K562 (cell line): ENCODE data around the gene FUCA1. TPM values are rescaled to one million over a fixed set of nuclear protein-coding genes. Genes with fewer than 3 reads are reported as not detected.
A peak's percentile ranks its signal among the peaks of the same experiment; 100 is the strongest.

ENCODE experiments used
- ATF7 ChIP-seq: fragments of 450-650 bp; IDR thresholded peaks from 2 replicates; pipeline ENCODE4 v1.7.1; 2014; ENCODE audit warnings: mild to moderate bottlenecking, moderate library complexity
- BCOR ChIP-seq: fragments of 450-650 bp; IDR thresholded peaks from 2 replicates; pipeline ENCODE4 v1.6.1; 2016
- BHLHE40 ChIP-seq: IDR thresholded peaks from 2 replicates; pipeline ENCODE4 v1.6.1; 2011; ENCODE audit warnings: low read length, improper control_type of control experiment
- CC2D1A ChIP-seq: fragments of 450-650 bp; IDR thresholded peaks from 2 replicates; pipeline ENCODE4 v1.6.1; 2017; ENCODE audit warnings: mild to moderate bottlenecking
- KDM1A ChIP-seq, 2 experiments: fragments of 450-650 bp; IDR thresholded peaks; 2 replicates each; pipeline ENCODE4 v1.6.1; 2016; ENCODE audit warnings: mild to moderate bottlenecking in 2 of 2
- MAZ ChIP-seq, 2 experiments: fragments of 450-650 bp in 1 of 2; sonication (generic) in 1 of 2; formaldehyde crosslinking; IDR thresholded peaks in 1 of 2; conservative IDR thresholded peaks in 1 of 2; 2 replicates each; pipeline versions ENCODE4 v1.4.0 to v1.5.0; 2020; ENCODE audit warnings: mild to moderate bottlenecking in 1 of 2, missing genetic modification reagents in 1 of 2
- MEIS2 ChIP-seq: fragments of 450-650 bp; IDR thresholded peaks from 2 replicates; pipeline ENCODE4 v1.6.1; 2014; ENCODE audit warnings: mild to moderate bottlenecking; ENCODE audit not compliant: partially characterized antibody
- RBM25 ChIP-seq: fragments of 200-400 bp; formaldehyde crosslinking; IDR thresholded peaks from 2 replicates; pipeline ENCODE4 v1.6.1; 2018; ENCODE audit warnings: low read length, low read depth, moderate library complexity; ENCODE audit not compliant: severe bottlenecking
- RCOR1 ChIP-seq, 2 experiments: IDR thresholded peaks; 2 replicates each; pipeline ENCODE4 v1.6.1; 2012; ENCODE audit warnings: low read depth in 2 of 2, low read length in 2 of 2, borderline replicate concordance in 1 of 2, improper control_type of control experiment in 1 of 2
- SMARCA5 ChIP-seq: fragments of 450-650 bp; IDR thresholded peaks from 2 replicates; pipeline ENCODE4 v1.6.1; 2016
- polyA plus RNA-seq, 8 experiments: library from polyadenylated mRNA; depleted of rRNA in 4 of 8; stranded (reverse) in 5 of 8; unstranded in 3 of 8; fragments of >200 nt; fragmentation: Nextera tagmentation in 2 of 8; fragmentation: Illumina TruSeq in 1 of 8; extraction: Ambion mirVana in 2 of 8; extraction: Trizol in 1 of 8; gene quantifications; 2 replicates each; pipeline versions ENCODE4 v1.2.1 to v1.2.3, GENCODE V29; 2011 to 2014; ENCODE audit warnings: inconsistent platforms in 1 of 8, missing spikeins in 1 of 8
- total RNA-seq, 7 experiments: library from RNA; depleted of rRNA in 6 of 7; stranded (reverse); fragments of >200 nt in 6 of 7; fragmentation: Illumina TruSeq in 2 of 7; extraction: Trizol in 2 of 7; gene quantifications; 2 replicates each; pipeline versions ENCODE4 v1.2.1 to v1.2.3, GENCODE V29; 2011 to 2021; ENCODE audit warnings: low replicate concordance in 1 of 7
- TF ChIP-seq, protein P1 (sequence below), 2 experiments: IDR thresholded peaks; 2 replicates each; pipeline ENCODE4 v1.6.1; 2011; ENCODE audit warnings: borderline replicate concordance in 1 of 2, control low read depth in 1 of 2, low read depth in 1 of 2, low read length in 1 of 2, mild to moderate bottlenecking in 1 of 2, mixed read lengths in 1 of 2, moderate library complexity in 1 of 2; ENCODE audit not compliant: insufficient read depth in 1 of 2, insufficient read length in 1 of 2, poor library complexity in 1 of 2, severe bottlenecking in 1 of 2; ENCODE audit errors: extremely low read depth in 1 of 2
- TF ChIP-seq, protein P2 (sequence below), 3 experiments: IDR thresholded peaks in 2 of 3; conservative IDR thresholded peaks in 1 of 3; 2 replicates each; pipeline ENCODE4 v1.5.1; 2011 to 2012; ENCODE audit warnings: low read length in 3 of 3, mild to moderate bottlenecking in 3 of 3, control low read depth in 2 of 3, improper control_type of control experiment in 1 of 3, inconsistent platforms in 1 of 3, low read depth in 1 of 3, mixed read lengths in 1 of 3, moderate library complexity in 1 of 3; ENCODE audit not compliant: insufficient read depth in 2 of 3
- TF ChIP-seq, protein P3 (sequence below): fragments of 450-650 bp; IDR thresholded peaks from 2 replicates; pipeline ENCODE4 v1.6.1; 2016; ENCODE audit warnings: borderline replicate concordance

The FUCA1 gene
- total and polyA plus RNA-seq, 9 of the 15 experiments (the other 6 are each of a cell fraction or from before 2014, with no cell fraction given): 7.0 to 20.5 (median 13.5) TPM

DNA sequence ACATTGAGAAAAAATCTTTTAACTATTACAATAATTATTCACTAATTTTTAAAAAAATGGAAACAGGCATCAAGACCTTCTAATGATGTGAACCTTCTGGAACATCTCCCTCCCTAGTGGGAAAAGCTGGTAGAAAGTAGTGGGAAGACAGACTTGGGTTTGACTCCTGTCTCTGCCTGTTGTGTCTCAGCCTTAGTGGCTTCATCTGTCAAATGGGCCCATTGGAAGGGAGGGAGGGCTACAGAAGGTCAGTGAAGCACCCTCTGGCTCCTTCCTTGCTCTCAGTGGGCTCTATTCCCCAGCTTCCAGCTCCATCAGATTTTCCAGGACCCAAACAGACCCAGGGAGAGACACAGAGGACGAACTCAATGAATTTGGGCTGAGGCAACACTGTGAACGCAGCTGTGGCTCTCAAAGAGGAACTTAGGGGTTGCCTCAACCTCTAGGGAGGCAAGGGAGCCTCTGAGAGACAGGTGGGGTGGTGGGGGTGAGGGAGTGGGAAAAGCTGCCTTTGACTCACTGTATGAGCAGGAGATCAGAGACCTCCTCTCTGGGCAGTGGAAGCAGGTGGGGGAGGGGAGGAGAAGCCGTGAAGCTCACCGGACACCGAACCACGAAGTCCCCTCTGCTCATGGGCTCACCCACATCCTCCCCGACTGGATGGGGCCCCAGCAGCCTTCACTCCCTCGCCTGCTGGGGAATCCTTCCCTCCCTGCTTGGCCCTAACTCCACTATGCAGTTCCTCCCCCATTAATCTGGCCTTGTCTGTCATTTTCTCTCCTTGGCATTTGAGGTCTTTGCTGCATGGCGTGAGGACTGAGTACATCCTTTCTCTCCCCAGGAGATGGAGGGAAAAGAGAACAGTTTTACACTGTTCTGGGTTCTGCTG lies 40.6 kb upstream of the FUCA1 start (continued):
- peak; percentile 97 for TF ChIP-seq BCOR
- TF ChIP-seq KDM1A (IDR thresholded peaks at IDR 0.05): peak; percentile 85 to 89
- TF ChIP-seq RBM25: peak; percentile 98
- 0 out of 4 replicates have a peak, but pooled peaks of 1 of the 2 experiments have one; percentile 15 for TF ChIP-seq MAZ (CRISPR knock-in tag; conservative IDR thresholded peaks at IDR 0.05 in 1 of 2, IDR thresholded peaks at IDR 0.05 in 1 of 2)
- TF ChIP-seq, protein P1, sequence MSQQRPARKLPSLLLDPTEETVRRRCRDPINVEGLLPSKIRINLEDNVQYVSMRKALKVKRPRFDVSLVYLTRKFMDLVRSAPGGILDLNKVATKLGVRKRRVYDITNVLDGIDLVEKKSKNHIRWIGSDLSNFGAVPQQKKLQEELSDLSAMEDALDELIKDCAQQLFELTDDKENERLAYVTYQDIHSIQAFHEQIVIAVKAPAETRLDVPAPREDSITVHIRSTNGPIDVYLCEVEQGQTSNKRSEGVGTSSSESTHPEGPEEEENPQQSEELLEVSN (IDR thresholded peaks at IDR 0.05; ENCODE audit: borderline replicate concordance in 1 of 2, extremely low read depth in 1 of 2, insufficient read depth in 1 of 2, insufficient read length in 1 of 2, low read depth in 1 of 2, low read length in 1 of 2, poor library complexity in 1 of 2, severe bottlenecking in 1 of 2): peak in 1 of 2 experiments; percentile 21
- 0 out of 2 replicates have a peak, but pooled peaks have one; percentile 23 for TF ChIP-seq BHLHE40
- TF ChIP-seq SMARCA5: peak; percentile 31; the same call in 1 of the 2 replicates
- peak; percentile 8 for TF ChIP-seq MEIS2
- peak; percentile 71 for TF ChIP-seq ATF7
- TF ChIP-seq, protein P2, sequence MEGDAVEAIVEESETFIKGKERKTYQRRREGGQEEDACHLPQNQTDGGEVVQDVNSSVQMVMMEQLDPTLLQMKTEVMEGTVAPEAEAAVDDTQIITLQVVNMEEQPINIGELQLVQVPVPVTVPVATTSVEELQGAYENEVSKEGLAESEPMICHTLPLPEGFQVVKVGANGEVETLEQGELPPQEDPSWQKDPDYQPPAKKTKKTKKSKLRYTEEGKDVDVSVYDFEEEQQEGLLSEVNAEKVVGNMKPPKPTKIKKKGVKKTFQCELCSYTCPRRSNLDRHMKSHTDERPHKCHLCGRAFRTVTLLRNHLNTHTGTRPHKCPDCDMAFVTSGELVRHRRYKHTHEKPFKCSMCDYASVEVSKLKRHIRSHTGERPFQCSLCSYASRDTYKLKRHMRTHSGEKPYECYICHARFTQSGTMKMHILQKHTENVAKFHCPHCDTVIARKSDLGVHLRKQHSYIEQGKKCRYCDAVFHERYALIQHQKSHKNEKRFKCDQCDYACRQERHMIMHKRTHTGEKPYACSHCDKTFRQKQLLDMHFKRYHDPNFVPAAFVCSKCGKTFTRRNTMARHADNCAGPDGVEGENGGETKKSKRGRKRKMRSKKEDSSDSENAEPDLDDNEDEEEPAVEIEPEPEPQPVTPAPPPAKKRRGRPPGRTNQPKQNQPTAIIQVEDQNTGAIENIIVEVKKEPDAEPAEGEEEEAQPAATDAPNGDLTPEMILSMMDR (IDR thresholded peaks at IDR 0.05 in 2 of 3, conservative IDR thresholded peaks at IDR 0.05 in 1 of 3; ENCODE audit: insufficient read depth in 2 of 3, low read depth in 1 of 3, low read length in 3 of 3): no peak
- TF ChIP-seq, protein P3, sequence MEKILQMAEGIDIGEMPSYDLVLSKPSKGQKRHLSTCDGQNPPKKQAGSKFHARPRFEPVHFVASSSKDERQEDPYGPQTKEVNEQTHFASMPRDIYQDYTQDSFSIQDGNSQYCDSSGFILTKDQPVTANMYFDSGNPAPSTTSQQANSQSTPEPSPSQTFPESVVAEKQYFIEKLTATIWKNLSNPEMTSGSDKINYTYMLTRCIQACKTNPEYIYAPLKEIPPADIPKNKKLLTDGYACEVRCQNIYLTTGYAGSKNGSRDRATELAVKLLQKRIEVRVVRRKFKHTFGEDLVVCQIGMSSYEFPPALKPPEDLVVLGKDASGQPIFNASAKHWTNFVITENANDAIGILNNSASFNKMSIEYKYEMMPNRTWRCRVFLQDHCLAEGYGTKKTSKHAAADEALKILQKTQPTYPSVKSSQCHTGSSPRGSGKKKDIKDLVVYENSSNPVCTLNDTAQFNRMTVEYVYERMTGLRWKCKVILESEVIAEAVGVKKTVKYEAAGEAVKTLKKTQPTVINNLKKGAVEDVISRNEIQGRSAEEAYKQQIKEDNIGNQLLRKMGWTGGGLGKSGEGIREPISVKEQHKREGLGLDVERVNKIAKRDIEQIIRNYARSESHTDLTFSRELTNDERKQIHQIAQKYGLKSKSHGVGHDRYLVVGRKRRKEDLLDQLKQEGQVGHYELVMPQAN: peak; percentile 12; the same call in 1 of the 2 replicates
- TF ChIP-seq CC2D1A: no peak
- TF ChIP-seq RCOR1 (IDR thresholded peaks at IDR 0.05; ENCODE audit: borderline replicate concordance in 1 of 2, low read depth in 2 of 2, low read length in 2 of 2): peak in 1 of 2 experiments; percentile 52; a peak in 1 of 4 replicates
- TF ChIP-seq, all 486 proteins: peak for 23
